ENCODE results near the gene CDADC1. TPM values are rescaled to one million over a fixed set of nuclear protein-coding genes. Genes with fewer than 3 reads are reported as not detected.

Gene CDADC1
- polyA plus RNA-seq, 1 donor, result 9.2 TPM

- H3K4me1 ChIP-seq (ENCODE audit: control insufficient read depth, insufficient read depth, low read length), result no peaks in the 10 kb centered on the region
- no peak overlapping the region for H3K4me3 ChIP-seq (ENCODE audit: low read length)
- no CpG with 5 or more reads among the region's 9 CpGs for whole genome bisulfite sequencing (ENCODE audit: insufficient coverage, low lambda C conversion rate)
- no peak overlapping the region for H3K27ac ChIP-seq (ENCODE audit: low read length)
- H3K27me3 ChIP-seq (ENCODE audit: control insufficient read depth, insufficient read depth, low read length), result no peaks in the 10 kb centered on the region
- no peaks in the 10 kb centered on the region for H3K36me3 ChIP-seq (ENCODE audit: control insufficient read depth, insufficient read depth, low read length)
- no peak for DNase-seq
- H3K9me3 ChIP-seq (ENCODE audit: control insufficient read depth, low read depth, low read length), result no peaks in the 10 kb centered on the region
These were observed 55.1 kb downstream of the CDADC1 start for GRCh38 chr13:49302817-49303216.

DNA sequence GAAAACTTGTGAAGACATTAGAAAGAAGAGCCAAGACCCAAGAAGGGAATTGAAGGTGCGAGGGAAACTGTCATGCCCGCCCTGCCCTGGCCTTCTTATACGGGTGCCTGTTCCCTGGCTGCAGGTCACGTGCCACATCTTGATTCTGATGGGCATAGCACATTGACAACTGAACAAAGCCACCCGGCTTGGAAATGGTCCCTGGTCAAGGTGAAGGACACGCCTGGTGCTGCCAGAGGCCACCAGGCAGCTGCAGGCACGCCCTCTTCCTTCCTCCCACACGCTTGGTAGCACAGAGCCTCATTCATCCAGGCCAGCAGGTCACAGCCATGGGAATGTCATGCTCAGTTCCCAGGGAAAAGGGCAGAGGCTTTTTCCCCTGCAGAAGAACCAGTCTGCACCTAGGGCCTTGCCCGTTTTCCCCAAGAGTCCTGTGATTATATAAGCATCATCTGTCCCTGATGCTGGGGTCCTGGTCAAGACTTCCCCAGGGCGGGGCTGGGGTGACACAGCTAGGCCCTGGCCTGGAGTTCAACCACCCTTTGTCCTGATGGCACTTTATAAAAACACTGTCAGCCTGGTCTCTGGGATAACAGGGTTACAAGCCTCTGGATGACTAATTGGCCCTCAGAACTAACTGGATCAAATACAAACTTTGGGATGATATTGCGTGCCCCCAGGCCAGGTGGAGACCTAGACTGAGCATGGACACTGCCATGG, 56.0 kb downstream of the CDADC1 start:
- no peak for DNase-seq
- no peak overlapping the region for H3K27ac ChIP-seq (ENCODE audit: low read length)
- H3K4me3 ChIP-seq (ENCODE audit: low read length), result no peak overlapping the region
- H3K27me3 ChIP-seq (ENCODE audit: control insufficient read depth, insufficient read depth, low read length), result no peaks in the 10 kb centered on the region
- H3K4me1 ChIP-seq (ENCODE audit: control insufficient read depth, insufficient read depth, low read length), result no peaks in the 10 kb centered on the region
- no peaks in the 10 kb centered on the region for H3K9me3 ChIP-seq (ENCODE audit: control insufficient read depth, low read depth, low read length)
- WGBS (ENCODE audit: insufficient coverage, low lambda C conversion rate), result no CpG with 5 or more reads among the region's 11 CpGs
- H3K36me3 ChIP-seq (ENCODE audit: control insufficient read depth, insufficient read depth, low read length), result no peaks in the 10 kb centered on the region

DNA sequence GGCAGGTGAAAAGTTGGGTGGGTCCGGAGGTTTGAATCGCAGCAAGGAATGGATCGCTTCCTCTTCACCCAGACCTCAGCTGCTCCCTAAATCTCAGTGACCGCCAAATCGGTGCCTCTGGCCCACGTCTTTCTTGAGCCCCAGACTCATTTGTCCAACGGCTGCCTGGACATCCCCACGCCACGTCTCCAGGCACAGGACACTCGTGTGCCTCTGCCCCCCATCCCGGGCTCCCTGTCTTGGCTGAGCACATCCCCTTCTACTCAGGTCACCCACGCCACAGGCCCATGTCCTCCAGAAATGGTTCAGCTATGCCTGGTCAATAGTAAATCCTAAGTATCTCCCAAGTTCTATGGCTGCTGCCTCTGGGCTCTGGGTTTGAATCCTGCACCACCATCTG, 56.6 kb downstream of the CDADC1 start:
- Histone ChIP-seq H3K27me3 (ENCODE audit: control insufficient read depth, insufficient read depth, low read length) (no peaks in the 10 kb centered on the region), H3K4me1 (ENCODE audit: control insufficient read depth, insufficient read depth, low read length) (no peaks in the 10 kb centered on the region), H3K36me3 (ENCODE audit: control insufficient read depth, insufficient read depth, low read length) (no peaks in the 10 kb centered on the region), H3K27ac (ENCODE audit: low read length) (no peak overlapping the region), H3K9me3 (ENCODE audit: control insufficient read depth, low read depth, low read length) (no peaks in the 10 kb centered on the region), H3K4me3 (ENCODE audit: low read length) (no peak overlapping the region)
- DNase-seq, result no peak
- no CpG with 5 or more reads among the region's 12 CpGs for WGBS (ENCODE audit: insufficient coverage, low lambda C conversion rate)

GRCh38 chr13:49304763-49305700, 57.3 kb downstream of the CDADC1 start:
- no peaks in the 10 kb centered on the region for H3K4me1 ChIP-seq (ENCODE audit: control insufficient read depth, insufficient read depth, low read length)
- H3K27ac ChIP-seq (ENCODE audit: low read length), result no peak overlapping the region
- no peak overlapping the region for H3K4me3 ChIP-seq (ENCODE audit: low read length)
- WGBS (ENCODE audit: insufficient coverage, low lambda C conversion rate), result 75% methylated on average over 1 of the region's 25 CpGs
- H3K36me3 ChIP-seq (ENCODE audit: control insufficient read depth, insufficient read depth, low read length), result peaks cover 2% of the 10 kb centered on the region
- H3K9me3 ChIP-seq (ENCODE audit: control insufficient read depth, low read depth, low read length), result no peaks in the 10 kb centered on the region
- no peak for DNase-seq
- no peaks in the 10 kb centered on the region for H3K27me3 ChIP-seq (ENCODE audit: control insufficient read depth, insufficient read depth, low read length)

DNA sequence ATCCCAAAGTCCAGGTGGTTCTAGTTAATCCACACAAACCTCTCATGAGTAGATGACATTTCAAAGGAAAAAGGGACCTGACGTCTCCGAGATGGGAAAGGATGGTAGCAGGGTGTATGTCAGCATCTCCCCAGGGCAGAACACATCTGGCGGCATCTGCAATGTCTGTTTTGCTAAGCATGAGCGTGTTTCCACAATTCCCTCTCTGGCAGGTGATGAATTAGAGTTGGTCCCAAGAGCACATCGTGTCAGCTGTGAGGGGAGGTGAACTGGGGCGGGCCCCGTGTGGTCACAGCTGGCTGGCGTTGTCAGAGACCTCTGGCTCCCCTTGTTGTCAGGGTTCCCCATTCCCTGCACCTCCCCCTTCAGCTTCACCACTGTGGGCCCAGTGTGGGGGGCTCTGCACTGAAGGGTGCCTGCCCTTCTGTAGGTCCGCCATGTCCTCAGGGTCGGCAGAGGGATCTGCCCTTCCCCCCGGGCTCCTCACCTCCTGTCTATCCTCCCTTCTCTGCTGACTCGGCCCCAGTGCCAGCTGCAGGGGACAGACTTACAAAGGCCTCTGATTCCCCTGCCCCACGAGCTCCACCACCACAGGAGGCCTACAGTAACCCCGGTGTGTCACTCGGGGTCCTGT, 58.2 kb downstream of the CDADC1 start:
- H3K36me3 ChIP-seq (ENCODE audit: control insufficient read depth, insufficient read depth, low read length), result peaks cover 5% of the 10 kb centered on the region
- no peak overlapping the region for H3K4me3 ChIP-seq (ENCODE audit: low read length)
- H3K9me3 ChIP-seq (ENCODE audit: control insufficient read depth, low read depth, low read length), result no peaks in the 10 kb centered on the region
- no peaks in the 10 kb centered on the region for H3K27me3 ChIP-seq (ENCODE audit: control insufficient read depth, insufficient read depth, low read length)
- WGBS (ENCODE audit: insufficient coverage, low lambda C conversion rate), result no CpG with 5 or more reads among the region's 15 CpGs
- H3K27ac ChIP-seq (ENCODE audit: low read length), result no peak overlapping the region
- no peaks in the 10 kb centered on the region for H3K4me1 ChIP-seq (ENCODE audit: control insufficient read depth, insufficient read depth, low read length)
- no peak for DNase-seq

- no peak overlapping the region for H3K27ac ChIP-seq (ENCODE audit: low read length)
- peaks cover 5% of the 10 kb centered on the region for H3K36me3 ChIP-seq (ENCODE audit: control insufficient read depth, insufficient read depth, low read length)
- no peaks in the 10 kb centered on the region for H3K9me3 ChIP-seq (ENCODE audit: control insufficient read depth, low read depth, low read length)
- H3K27me3 ChIP-seq (ENCODE audit: control insufficient read depth, insufficient read depth, low read length), result no peaks in the 10 kb centered on the region
- no peaks in the 10 kb centered on the region for H3K4me1 ChIP-seq (ENCODE audit: control insufficient read depth, insufficient read depth, low read length)
- WGBS (ENCODE audit: insufficient coverage, low lambda C conversion rate), result 80% methylated on average over 1 of the region's 6 CpGs
- no peak for DNase-seq
- H3K4me3 ChIP-seq (ENCODE audit: low read length), result no peak overlapping the region
These were observed 59.6 kb downstream of the CDADC1 start for GRCh38 chr13:49307365-49307764.

DNA sequence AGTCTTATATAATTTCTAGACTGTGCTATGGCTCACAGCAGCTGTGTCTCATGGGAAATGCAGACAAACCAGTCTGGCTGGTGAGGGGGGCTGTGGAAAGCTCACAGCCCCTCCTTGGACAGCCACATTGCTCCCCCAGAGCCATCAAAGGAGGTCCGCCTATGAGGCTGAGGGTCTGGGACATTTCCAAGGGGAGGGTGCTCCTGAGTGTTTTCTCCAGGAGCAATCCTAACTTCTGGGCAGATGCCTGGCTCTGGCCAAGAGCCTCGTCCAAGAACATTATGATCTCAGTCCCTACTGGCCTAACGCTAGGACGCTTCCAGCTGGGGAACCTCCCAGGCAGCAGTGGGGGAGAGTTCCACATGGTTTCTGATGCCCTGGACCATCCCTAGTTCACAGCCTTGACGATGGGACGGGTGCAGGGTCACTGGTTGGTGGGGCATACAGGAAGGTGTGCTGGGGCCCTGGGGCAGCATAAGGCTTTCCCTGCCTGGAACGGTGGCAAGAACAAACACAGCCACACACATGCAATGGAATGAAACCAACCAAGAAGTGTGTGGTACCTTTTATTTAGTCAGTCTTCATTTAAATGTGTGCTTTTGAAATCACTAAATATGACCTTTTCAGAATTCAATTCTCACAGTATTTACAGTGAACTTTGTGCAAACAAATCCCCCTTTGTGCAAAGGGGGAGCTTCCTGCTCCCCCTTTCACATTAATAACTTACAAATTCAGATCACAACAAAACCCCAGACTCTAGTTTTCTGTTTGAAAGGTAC, 60.6 kb downstream of the CDADC1 start:
- no peak overlapping the region for H3K27ac ChIP-seq (ENCODE audit: low read length)
- H3K4me1 ChIP-seq (ENCODE audit: control insufficient read depth, insufficient read depth, low read length), result no peaks in the 10 kb centered on the region
- peaks cover 5% of the 10 kb centered on the region for H3K36me3 ChIP-seq (ENCODE audit: control insufficient read depth, insufficient read depth, low read length)
- no CpG with 5 or more reads among the region's 7 CpGs for WGBS (ENCODE audit: insufficient coverage, low lambda C conversion rate)
- DNase-seq, result peak in 1 of 2 donors; percentile 33
- H3K4me3 ChIP-seq (ENCODE audit: low read length), result no peak overlapping the region
- H3K9me3 ChIP-seq (ENCODE audit: control insufficient read depth, low read depth, low read length), result no peaks in the 10 kb centered on the region
- H3K27me3 ChIP-seq (ENCODE audit: control insufficient read depth, insufficient read depth, low read length), result no peaks in the 10 kb centered on the region

- no peaks in the 10 kb centered on the region for H3K9me3 ChIP-seq (ENCODE audit: control insufficient read depth, low read depth, low read length)
- DNase-seq, result no peak
- H3K4me3 ChIP-seq (ENCODE audit: low read length), result no peak overlapping the region
- peaks cover 4% of the 10 kb centered on the region for H3K4me1 ChIP-seq (ENCODE audit: control insufficient read depth, insufficient read depth, low read length)
- H3K36me3 ChIP-seq (ENCODE audit: control insufficient read depth, insufficient read depth, low read length), result peaks cover 5% of the 10 kb centered on the region
- no CpG with 5 or more reads among the region's 11 CpGs for WGBS (ENCODE audit: insufficient coverage, low lambda C conversion rate)
- H3K27ac ChIP-seq (ENCODE audit: low read length), result no peak overlapping the region
- no peaks in the 10 kb centered on the region for H3K27me3 ChIP-seq (ENCODE audit: control insufficient read depth, insufficient read depth, low read length)
These were observed 61.2 kb downstream of the CDADC1 start for GRCh38 chr13:49308921-49309408.

DNA sequence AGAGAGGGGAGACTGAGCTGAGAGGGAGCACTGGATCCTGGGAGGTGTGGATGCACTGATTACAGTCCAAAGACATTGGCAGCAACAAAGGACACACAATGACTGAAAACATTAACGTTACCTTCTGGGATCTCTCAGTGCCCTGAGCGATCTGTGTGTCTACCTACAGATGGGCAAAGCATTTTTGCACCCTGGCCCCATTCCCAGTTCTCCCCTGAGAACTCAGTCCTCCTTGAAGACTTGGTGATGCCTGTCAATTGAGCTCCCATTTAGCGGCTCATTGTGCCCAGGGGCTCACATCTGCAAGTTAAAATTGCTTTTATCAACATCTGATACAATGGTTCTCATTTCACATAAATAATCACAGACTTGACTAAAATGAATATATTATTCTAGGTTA, 62.5 kb downstream of the CDADC1 start:
- H3K9me3 ChIP-seq (ENCODE audit: control insufficient read depth, low read depth, low read length), result no peaks in the 10 kb centered on the region
- peaks cover 9% of the 10 kb centered on the region for H3K4me1 ChIP-seq (ENCODE audit: control insufficient read depth, insufficient read depth, low read length)
- H3K27ac ChIP-seq (ENCODE audit: low read length), result no peak overlapping the region
- no peak for DNase-seq
- H3K36me3 ChIP-seq (ENCODE audit: control insufficient read depth, insufficient read depth, low read length), result peaks cover 5% of the 10 kb centered on the region
- no peaks in the 10 kb centered on the region for H3K27me3 ChIP-seq (ENCODE audit: control insufficient read depth, insufficient read depth, low read length)
- 80% methylated on average over 1 of the region's 3 CpGs for WGBS (ENCODE audit: insufficient coverage, low lambda C conversion rate)
- no peak overlapping the region for H3K4me3 ChIP-seq (ENCODE audit: low read length)

GRCh38 chr13:49311816-49312215, 64.1 kb downstream of the CDADC1 start:
- no peak for DNase-seq
- Histone ChIP-seq H3K36me3 (ENCODE audit: control insufficient read depth, insufficient read depth, low read length) (peaks cover 5% of the 10 kb centered on the region), H3K27ac (ENCODE audit: low read length) (no peak overlapping the region), H3K4me3 (ENCODE audit: low read length) (no peak overlapping the region), H3K27me3 (ENCODE audit: control insufficient read depth, insufficient read depth, low read length) (no peaks in the 10 kb centered on the region), H3K9me3 (ENCODE audit: control insufficient read depth, low read depth, low read length) (no peaks in the 10 kb centered on the region), H3K4me1 (ENCODE audit: control insufficient read depth, insufficient read depth, low read length) (peaks cover 9% of the 10 kb centered on the region)
- WGBS (ENCODE audit: insufficient coverage, low lambda C conversion rate), result no CpG with 5 or more reads among the region's 6 CpGs

All from large intestine (tissue), 3 donors.